NB4 (cell line): ENCODE results near the gene CFP.

Experiments used
- CTCF ChIP-seq: IDR thresholded peaks from one replicate; pipeline ENCODE4 v1.5.1; 2012; ENCODE audit warnings: low read depth, low read length
- MAX ChIP-seq: IDR thresholded peaks from 2 replicates; pipeline ENCODE4 v1.6.1; 2011; ENCODE audit warnings: low read depth, low read length
- MYC ChIP-seq: IDR thresholded peaks from 2 replicates; pipeline ENCODE4 v1.6.1; 2011; ENCODE audit warnings: low read depth, low read length
- POLR2A ChIP-seq: IDR thresholded peaks from 2 replicates; pipeline ENCODE4 v1.6.1; 2011; ENCODE audit warnings: mild to moderate bottlenecking; ENCODE audit not compliant: insufficient read length; ENCODE audit errors: extremely low read depth

GRCh38 chrX:47573341-47574075 is 56.2 kb downstream of the CFP start:
- TF ChIP-seq CTCF, result no peak
- no peak for TF ChIP-seq POLR2A
- TF ChIP-seq MAX, result no peak
- no peak for TF ChIP-seq MYC
